ENCODE data around the gene HS6ST1. TPM values are rescaled to one million over a fixed set of nuclear protein-coding genes. Genes with fewer than 3 reads are reported as not detected.
A peak's percentile ranks its signal among the peaks of the same experiment; 100 is the strongest.

The HS6ST1 gene
- total RNA-seq, 1 donor from 2014 or later = 68.5 TPM

- no peak for TF ChIP-seq POLR2A (IDR thresholded peaks at IDR 0.05)
- TF ChIP-seq, protein P1, sequence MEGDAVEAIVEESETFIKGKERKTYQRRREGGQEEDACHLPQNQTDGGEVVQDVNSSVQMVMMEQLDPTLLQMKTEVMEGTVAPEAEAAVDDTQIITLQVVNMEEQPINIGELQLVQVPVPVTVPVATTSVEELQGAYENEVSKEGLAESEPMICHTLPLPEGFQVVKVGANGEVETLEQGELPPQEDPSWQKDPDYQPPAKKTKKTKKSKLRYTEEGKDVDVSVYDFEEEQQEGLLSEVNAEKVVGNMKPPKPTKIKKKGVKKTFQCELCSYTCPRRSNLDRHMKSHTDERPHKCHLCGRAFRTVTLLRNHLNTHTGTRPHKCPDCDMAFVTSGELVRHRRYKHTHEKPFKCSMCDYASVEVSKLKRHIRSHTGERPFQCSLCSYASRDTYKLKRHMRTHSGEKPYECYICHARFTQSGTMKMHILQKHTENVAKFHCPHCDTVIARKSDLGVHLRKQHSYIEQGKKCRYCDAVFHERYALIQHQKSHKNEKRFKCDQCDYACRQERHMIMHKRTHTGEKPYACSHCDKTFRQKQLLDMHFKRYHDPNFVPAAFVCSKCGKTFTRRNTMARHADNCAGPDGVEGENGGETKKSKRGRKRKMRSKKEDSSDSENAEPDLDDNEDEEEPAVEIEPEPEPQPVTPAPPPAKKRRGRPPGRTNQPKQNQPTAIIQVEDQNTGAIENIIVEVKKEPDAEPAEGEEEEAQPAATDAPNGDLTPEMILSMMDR (IDR thresholded peaks at IDR 0.05) = no peak
- TF ChIP-seq POLR2AphosphoS5 (IDR thresholded peaks at IDR 0.05; ENCODE audit: insufficient read depth in 1 of 2, low read depth in 1 of 2) = no peak
- Histone ChIP-seq H3K36me3 (no peaks in the 10 kb centered on the region), H3K27me3 (no peaks in the 10 kb centered on the region), H3K9me3 (no peaks in the 10 kb centered on the region), H3K27ac (no peak overlapping the region), H3K4me3 (no peak overlapping the region), H3K4me1 (peaks cover 6% of the 10 kb centered on the region)
- intact Hi-C loops (cut with DNase I) = no loop called here
- DNase-seq (ENCODE audit: extremely low spot score in 2 of 2) = peak; percentile 64 to 67
Observed at GRCh38 chr2:128357506-128358370, 39.1 kb upstream of the HS6ST1 start.

DNA sequence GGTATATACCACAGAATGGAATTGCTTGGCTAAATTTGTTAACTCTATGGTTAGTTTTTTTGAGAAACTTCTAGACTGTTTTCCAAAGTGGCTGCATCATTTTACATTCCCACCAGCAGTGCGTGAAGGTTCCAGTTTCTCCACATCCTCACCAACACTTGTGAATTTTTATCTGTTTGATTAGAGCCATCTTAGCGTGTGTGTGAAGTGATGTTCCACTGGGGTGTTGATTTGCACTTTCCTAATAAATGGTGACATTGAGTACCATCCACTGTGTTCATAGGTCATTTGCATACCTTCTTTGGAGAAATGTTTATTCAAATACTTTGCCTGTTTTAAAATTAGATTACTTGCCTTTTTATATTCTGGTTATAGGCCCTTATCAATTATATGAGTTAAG lies 37.5 kb upstream of the HS6ST1 start:
- no peak for TF ChIP-seq POLR2AphosphoS5 (IDR thresholded peaks at IDR 0.05; ENCODE audit: insufficient read depth in 1 of 2, low read depth in 1 of 2)
- no peak for TF ChIP-seq POLR2A (IDR thresholded peaks at IDR 0.05)
- TF ChIP-seq, protein P1 (IDR thresholded peaks at IDR 0.05) = no peak
- H3K27ac ChIP-seq = no peak overlapping the region
- no peaks in the 10 kb centered on the region for H3K36me3 ChIP-seq
- H3K4me1 ChIP-seq = no peaks in the 10 kb centered on the region
- no peaks in the 10 kb centered on the region for H3K27me3 ChIP-seq
- DNase-seq (ENCODE audit: extremely low spot score in 2 of 2) = peak in 1 of 2 donors; percentile 27
- H3K4me3 ChIP-seq = no peak overlapping the region
- intact Hi-C loops (cut with DNase I) = no loop called here
- H3K9me3 ChIP-seq = no peaks in the 10 kb centered on the region

DNA sequence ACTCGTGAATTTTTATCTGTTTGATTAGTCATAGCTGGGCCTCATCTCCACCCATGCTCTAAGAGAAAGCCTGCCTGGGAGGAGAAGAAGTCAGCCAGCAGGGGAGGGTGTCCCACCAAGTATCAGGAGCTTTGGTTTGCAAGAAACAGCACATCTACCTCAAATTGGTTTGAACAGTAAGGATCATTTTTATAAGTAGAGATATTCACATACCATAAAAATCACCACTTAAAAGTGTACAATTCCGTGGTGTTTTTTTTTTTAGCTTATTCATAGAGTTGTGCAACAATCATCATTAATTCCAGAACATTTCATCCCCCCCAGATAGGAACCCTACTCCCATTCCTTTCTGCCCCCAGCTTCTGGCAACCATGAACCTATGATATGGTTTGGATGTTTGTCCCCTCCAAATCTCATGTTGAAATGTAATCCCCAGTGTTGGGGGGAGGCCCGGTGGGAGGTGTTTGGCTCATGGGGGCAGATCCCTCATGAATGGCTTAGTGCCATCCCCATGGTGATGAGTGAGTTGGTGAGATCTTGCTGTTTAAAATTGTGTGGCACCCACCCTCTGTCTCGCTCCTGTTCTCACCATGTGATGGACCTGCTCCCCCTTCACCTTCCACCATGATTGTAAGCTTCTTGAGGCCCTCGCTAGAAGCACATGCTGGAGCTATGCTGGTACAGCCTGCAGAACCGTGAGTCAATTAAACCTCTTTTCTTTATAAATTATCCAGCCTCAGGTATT lies 36.2 kb upstream of the HS6ST1 start:
- no peak overlapping the region for H3K27ac ChIP-seq
- intact Hi-C loops (cut with DNase I) = no loop called here
- H3K36me3 ChIP-seq = no peaks in the 10 kb centered on the region
- no peaks in the 10 kb centered on the region for H3K9me3 ChIP-seq
- no peaks in the 10 kb centered on the region for H3K27me3 ChIP-seq
- TF ChIP-seq, protein P1 (IDR thresholded peaks at IDR 0.05) = no peak
- TF ChIP-seq POLR2AphosphoS5 (IDR thresholded peaks at IDR 0.05; ENCODE audit: insufficient read depth in 1 of 2, low read depth in 1 of 2) = no peak
- TF ChIP-seq POLR2A (IDR thresholded peaks at IDR 0.05) = no peak
- H3K4me3 ChIP-seq = no peak overlapping the region
- DNase-seq (ENCODE audit: extremely low spot score in 2 of 2) = peak; percentile 58 to 69
- no peaks in the 10 kb centered on the region for H3K4me1 ChIP-seq

DNA sequence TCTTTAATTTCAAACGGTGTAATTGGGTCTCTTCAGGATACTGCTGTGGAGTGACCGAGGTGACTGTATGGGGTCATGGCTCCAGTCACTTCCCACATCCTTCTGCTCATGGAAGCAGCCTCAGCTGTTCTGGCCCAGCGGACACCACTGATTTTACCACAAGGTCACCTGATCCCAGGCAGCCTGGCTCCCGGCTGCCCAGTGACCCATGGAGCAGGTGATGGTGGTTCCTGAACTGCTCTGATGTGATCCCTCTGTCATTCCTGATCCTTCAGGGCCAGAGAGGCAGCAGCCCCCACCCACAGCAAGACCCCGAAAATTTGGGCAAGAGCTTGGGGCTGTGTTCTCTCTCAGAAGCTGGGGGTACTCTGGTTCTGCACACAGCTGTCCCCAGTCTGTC lies 35.5 kb upstream of the HS6ST1 start:
- intact Hi-C loops (cut with DNase I) = no loop called here
- no peak for TF ChIP-seq POLR2A (IDR thresholded peaks at IDR 0.05)
- no peak for TF ChIP-seq POLR2AphosphoS5 (IDR thresholded peaks at IDR 0.05; ENCODE audit: insufficient read depth in 1 of 2, low read depth in 1 of 2)
- TF ChIP-seq, protein P1 (IDR thresholded peaks at IDR 0.05) = no peak

More for the DNA sequence above, 35.5 kb upstream of the HS6ST1 start:
- H3K9me3 ChIP-seq = no peaks in the 10 kb centered on the region
- no peak overlapping the region for H3K4me3 ChIP-seq
- H3K4me1 ChIP-seq = peaks cover 3% of the 10 kb centered on the region
- no peak overlapping the region for H3K27ac ChIP-seq
- H3K27me3 ChIP-seq = no peaks in the 10 kb centered on the region
- DNase-seq (ENCODE audit: extremely low spot score in 2 of 2) = peak; percentile 55 to 62
- no peaks in the 10 kb centered on the region for H3K36me3 ChIP-seq
